NCI-H2227 (cell line): Measurements from ENCODE around the gene RAB11FIP4.

Experiments used
- DNase-seq: peaks from one replicate; lab custom pipeline; 2025; ENCODE audit not compliant: unreplicated experiment; lab: John Stamatoyannopoulos, UW

The RAB11FIP4 gene

GRCh38 chr17:31457391-31458234 is 66.1 kb downstream of the RAB11FIP4 start:
- no peak for DNase-seq

- DNase-seq: no peak
Observed at GRCh38 chr17:31458829-31459228, 67.4 kb downstream of the RAB11FIP4 start.

- DNase-seq: no peak
Observed at GRCh38 chr17:31459716-31460115, 68.2 kb downstream of the RAB11FIP4 start.

GRCh38 chr17:31460226-31460721 is 68.8 kb downstream of the RAB11FIP4 start:
- no peak for DNase-seq

GRCh38 chr17:31461227-31461810 is 69.8 kb downstream of the RAB11FIP4 start:
- no peak for DNase-seq

GRCh38 chr17:31462261-31462660 is 70.8 kb downstream of the RAB11FIP4 start:
- DNase-seq: no peak

GRCh38 chr17:31466096-31466760 is 74.8 kb downstream of the RAB11FIP4 start:
- no peak for DNase-seq

- DNase-seq: peak; percentile 6
Observed at GRCh38 chr17:31467502-31468256, 76.2 kb downstream of the RAB11FIP4 start.

GRCh38 chr17:31469959-31470358 is 78.5 kb downstream of the RAB11FIP4 start:
- DNase-seq: no peak

- no peak for DNase-seq
Observed at GRCh38 chr17:31470592-31470991, 79.1 kb downstream of the RAB11FIP4 start.

- no peak for DNase-seq
Observed at GRCh38 chr17:31472137-31472536, 80.7 kb downstream of the RAB11FIP4 start.

GRCh38 chr17:31475378-31476162 is 84.1 kb downstream of the RAB11FIP4 start:
- DNase-seq: no peak

- DNase-seq: no peak
Observed at GRCh38 chr17:31476525-31477416, 85.3 kb downstream of the RAB11FIP4 start.

GRCh38 chr17:31477417-31478055 is 86.1 kb downstream of the RAB11FIP4 start:
- no peak for DNase-seq

- DNase-seq: no peak
Observed at GRCh38 chr17:31479062-31479408, 87.6 kb downstream of the RAB11FIP4 start.

GRCh38 chr17:31479524-31479923 is 88.0 kb downstream of the RAB11FIP4 start:
- no peak for DNase-seq

- DNase-seq: no peak
Observed at GRCh38 chr17:31480067-31480466, 88.6 kb downstream of the RAB11FIP4 start.

GRCh38 chr17:31480904-31481782 is 89.7 kb downstream of the RAB11FIP4 start:
- no peak for DNase-seq
